HG03066 (cell line): ENCODE data around the gene TCF15.

ENCODE experiments used
- ATAC-seq: cut with Tn5 transposase; IDR thresholded peaks from one replicate; pipeline ENCODE4 v1.9.1; 2021; ENCODE audit warnings: low read depth; ENCODE audit not compliant: unreplicated experiment

Gene TCF15

GRCh38 chr20:558117-558516 lies 52.0 kb downstream of the TCF15 start:
- ATAC-seq = no peak

- ATAC-seq = no peak
These were observed 53.1 kb downstream of the TCF15 start for GRCh38 chr20:556984-557383.

- ATAC-seq = no peak
These were observed 54.1 kb downstream of the TCF15 start for GRCh38 chr20:555976-556385.
